ENCODE measurements around the gene NTN3.
A peak's percentile ranks its signal among the peaks of the same experiment; 100 is the strongest.

NTN3 gene

DNA sequence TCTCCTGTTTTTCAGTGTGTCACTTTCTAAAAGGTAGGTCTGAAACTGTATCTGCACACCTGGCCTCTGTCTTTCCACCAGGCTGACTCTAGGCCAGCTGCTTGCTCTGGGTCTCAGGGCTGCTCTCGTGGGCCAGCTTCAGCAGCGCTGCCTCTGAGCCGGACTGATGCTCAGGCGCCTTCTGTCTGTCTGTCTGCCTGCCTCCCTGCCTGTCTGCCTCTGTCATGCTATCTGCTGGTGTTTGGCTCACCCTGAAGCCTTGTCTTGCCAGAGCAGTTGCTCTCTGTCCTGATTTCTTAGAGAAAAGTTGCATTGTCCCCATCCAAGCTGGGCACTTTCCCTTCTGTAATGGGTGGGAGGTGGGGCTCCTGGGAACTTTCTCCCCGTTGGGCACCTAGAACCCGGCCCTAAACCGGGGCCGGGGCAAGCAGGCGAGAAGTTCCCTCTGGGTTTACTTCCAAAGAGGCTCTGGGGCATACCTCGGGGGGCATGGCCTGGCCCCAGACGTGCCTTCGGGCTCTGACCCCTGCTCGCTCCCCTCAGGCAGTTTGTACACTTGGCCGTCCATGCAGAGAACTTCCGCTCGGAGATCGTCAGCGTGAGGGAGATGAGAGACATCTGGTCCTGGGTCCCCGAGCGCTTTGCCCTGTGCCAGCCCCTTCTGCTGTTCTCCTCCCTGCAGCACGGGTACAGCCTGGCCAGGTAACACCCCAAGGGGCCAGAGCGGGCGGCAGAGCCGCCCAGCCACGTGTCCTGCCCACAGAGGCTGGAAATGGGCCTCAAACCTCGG lies 26.8 kb downstream of the NTN3 start:
- no peak for DNase-seq

DNA sequence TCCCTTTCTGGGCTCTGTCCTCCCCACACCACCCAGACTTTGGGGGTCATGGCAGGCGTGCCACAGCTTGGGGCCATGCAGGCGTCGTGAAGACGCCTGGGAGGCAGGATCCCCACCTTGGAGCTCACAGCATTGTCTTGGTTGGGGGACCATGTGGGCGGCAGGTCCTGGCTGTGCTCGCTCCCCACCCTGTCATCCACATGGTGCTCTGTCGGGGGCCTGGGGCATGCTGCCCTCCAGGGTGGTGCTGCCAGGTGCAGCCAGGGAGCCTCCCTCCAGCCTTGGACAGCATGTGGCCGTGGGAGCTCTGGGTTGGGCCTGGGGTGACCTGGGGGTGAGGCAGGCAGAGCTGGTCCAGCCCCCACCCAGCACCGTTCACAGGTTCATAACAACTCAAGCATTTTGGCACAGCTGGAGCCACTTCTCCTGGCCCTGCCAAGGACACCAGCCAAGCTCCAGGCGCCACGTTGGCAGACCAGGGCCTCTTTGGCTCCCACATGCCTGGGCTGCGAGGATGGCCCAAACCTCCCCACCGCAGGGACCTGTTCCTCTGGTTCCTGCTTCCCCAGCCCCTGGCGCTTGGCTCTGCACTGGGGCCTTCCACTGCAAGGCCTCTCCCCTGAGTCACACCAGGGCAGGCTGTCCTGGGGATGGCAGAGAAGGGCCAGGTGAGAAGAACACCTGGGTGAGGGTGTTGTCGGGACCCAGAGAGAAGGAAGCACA lies 27.6 kb downstream of the NTN3 start:
- no peak for DNase-seq

DNA sequence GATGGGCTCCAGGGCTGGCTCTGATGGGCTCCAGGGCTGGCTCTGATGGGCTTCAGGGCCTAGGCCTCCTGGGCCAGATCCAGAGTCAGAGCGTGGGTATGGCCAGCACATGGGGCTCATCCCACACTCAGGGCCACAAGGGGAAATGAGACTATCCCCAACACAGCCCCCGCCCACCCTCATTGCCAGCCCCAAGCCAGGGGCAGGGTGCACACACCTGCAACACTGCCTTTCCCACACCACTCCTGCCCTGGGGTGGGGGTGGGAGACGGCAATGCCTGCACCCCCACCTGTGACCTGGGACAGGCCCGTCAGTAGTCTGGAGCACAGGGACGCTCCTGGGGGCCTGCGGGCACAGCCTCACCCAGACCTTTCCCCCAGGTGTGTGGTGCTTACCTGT lies 28.4 kb downstream of the NTN3 start:
- no peak for DNase-seq

DNA sequence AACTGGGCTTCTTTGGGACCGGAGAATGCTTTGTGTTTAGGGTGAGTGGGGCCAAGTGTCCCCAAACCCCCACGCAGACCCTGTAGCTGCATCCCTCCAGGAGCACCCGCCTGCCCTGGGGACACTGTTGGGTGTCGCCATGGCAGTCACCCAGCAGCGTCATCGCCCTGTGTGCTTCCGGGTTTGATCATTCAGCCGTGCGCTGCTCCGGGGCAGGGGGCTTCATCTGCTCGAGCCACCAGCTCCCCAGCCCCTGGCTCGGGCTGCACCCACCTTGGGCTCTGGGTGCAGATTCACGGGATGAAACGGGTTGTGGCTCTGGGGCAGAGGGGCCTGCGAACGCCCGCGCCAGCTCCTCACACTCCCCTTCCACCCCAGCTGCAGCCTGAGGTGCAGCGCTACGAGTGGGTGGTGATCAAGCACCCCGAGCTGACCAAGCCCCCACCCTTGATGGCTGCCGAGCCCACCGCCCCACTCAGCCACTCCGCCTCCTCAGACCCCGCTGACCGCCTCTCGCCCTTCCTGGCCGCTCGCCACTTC lies 28.9 kb downstream of the NTN3 start:
- DNase-seq = no peak

DNA sequence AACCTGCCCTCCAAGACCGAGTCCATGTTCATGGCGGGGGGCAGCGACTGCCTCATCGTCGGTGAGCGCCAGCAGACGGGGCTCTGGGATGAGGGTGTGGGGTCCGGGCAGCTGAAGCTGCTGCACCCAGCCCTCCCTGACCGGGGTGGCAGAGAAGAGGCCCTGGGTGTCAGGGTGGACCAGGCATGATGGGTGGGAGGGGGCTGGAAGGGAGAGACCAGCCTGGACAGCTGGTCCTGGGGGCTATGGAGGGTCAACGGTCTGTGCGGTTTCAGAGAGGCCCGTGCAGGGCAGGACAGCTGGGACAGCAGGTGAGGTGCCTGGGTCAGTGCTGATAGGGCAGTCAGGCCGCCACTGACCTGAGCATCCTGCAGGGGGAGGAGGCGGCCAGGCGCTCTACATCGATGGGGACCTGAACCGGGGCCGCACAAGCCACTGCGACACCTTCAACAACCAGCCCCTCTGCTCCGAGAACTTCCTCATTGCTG lies 29.4 kb downstream of the NTN3 start:
- no peak for DNase-seq

DNA sequence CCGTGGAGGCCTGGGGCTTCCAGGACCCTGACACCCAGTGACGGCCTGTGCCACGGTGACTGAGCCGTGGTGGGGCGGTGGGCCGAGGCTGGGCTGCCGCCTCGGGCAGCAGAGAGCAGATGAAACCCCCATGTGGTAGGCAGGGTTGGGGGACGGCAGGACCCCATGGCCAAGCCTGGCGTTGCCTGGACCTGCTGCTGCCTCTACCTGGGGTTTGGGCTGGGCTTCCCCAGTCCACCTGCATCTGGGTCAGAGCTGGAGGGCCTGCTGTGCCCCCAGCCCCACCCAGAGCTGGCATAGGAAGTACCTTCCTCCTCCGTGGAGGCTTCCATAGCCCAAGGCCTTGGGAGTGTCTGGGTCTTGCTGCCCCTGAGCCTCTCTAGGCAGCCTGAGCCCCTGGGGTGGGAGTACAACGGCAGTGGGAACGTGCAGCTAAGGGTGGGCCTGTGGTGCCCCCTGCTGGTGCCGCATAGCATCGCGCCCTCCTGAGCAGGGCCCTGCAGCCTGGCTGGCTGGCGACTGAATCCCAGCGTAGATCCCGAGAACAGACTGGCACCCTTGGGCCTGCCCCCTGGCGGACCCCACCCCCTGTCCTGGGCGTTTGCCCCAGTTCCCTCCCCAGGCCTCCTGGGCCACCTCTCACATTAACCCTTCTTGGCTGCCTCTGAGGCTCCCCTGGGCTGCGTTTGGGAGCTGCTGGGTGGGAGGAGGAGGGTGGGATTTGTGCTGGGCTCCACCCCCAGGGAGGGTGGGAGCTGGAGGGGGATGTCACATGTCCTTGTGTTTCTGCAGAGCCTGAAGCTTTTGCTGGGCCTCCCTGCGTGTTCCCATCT lies 30.0 kb downstream of the NTN3 start:
- DNase-seq = peak; percentile 83

DNA sequence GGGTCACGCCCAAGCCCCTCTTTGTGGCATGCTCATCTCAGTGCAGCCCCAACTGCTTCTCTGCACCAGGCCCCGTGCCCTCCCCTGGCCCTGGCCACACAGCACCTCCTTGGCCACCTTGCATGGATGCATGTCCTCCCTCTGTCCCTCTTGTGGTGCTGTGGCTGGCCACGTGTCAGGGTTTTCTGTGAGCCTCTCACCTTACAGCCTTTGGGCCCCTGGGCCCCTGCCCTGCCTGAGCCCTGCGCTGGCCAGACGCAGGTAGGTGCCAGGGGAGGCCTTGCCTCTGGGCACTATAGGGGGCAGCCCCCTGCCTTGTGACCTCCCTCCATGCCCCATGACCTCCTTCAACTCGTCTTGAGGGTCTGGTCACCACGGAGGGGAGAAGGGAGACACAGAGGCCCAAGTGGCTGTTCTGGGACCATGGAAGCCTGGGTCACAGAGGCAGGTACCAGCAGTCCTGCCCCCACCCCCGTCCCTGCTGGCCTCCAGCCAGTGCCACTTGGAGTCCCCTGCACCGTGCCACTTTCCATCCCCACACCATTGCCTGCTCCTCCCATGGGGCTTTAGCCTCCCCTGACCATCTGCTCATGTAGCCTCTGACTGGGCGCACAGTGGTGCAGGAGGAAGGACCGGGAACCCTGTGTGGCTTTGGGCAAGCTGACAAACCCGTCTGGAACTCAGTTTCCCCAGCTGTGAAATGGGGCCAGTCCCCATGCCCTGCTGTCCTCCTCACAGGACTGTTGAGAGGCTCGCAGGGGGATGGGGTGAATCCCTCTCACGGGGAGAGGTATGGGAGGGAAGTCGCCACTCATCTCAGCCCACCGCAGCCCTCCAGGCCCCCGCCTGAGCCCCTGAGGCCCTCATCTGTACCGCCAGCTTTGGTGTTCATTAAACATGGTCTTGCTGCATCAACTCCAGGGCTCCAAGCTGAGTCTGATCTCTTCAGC lies 31.1 kb downstream of the NTN3 start:
- DNase-seq = no peak

DNA sequence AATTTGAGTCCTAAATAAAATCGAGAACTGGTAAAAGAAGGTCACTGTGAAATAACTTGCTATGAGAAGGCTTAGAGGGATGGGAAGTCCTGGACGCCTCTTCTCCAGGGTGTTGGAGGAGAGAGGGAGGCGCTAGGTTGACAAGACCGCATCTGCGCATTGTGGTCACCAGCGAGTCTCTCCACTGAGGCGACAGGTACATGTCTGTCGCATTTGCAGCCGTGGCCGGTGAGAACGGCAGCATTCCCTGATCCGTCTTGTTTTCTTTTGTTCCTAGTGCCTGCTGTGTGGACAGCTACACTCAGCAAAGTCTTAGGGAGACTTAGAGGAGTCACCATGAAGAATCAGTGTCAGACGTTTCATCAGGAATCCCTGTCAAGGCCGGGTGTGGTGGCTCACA lies 34.6 kb downstream of the NTN3 start:
- no peak for DNase-seq

DNA sequence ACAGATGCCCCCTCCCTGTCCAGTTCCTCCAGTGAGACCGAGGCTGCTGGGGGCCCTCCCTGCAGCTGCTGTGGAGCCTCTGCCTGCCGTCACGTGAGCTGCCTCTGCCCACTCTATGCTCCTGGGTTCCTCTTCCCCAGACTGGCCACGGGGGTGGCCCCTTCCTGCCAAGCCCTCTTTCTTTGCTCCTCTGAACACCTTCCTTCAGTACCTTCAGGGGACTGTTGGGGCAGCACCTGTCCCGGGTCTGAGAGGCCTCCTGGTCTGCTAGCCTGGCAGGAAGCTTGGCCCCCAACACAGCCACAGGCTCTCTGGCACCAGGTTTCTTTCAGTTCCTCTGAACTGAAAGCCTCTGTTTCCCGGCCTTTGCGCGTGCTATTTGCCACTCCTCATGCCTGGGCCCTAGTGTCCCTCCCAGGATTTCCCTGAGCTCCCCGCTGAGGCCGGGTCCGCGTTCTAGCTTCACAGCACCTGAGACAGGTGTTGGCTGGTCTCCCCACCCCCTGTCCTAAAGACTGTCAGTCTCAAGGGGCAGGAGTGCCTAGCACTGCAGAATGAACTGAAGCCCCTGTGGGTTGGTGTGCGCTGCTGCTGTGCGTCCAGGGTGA lies 36.1 kb downstream of the NTN3 start:
- DNase-seq = no peak

DNA sequence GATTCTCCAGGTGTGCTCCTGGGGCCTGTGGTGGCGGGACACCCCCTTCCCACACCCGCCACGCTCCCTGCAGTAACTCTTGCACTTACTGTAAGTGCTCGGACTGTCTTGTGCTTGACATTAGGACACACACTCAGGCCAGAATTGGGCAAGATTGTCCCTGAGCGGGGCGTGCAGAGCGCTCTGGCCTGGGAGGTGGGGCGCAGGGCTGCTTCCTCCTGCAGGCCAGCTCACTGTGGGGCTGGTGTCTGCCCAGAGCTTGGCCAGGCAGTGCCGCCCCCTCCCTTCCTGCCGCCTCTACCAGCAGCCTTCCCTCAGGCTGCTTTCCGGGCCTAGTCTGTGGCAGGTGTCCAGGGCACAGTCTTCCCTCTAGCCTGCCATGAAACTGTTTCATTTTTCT lies 36.6 kb downstream of the NTN3 start:
- no peak for DNase-seq

DNA sequence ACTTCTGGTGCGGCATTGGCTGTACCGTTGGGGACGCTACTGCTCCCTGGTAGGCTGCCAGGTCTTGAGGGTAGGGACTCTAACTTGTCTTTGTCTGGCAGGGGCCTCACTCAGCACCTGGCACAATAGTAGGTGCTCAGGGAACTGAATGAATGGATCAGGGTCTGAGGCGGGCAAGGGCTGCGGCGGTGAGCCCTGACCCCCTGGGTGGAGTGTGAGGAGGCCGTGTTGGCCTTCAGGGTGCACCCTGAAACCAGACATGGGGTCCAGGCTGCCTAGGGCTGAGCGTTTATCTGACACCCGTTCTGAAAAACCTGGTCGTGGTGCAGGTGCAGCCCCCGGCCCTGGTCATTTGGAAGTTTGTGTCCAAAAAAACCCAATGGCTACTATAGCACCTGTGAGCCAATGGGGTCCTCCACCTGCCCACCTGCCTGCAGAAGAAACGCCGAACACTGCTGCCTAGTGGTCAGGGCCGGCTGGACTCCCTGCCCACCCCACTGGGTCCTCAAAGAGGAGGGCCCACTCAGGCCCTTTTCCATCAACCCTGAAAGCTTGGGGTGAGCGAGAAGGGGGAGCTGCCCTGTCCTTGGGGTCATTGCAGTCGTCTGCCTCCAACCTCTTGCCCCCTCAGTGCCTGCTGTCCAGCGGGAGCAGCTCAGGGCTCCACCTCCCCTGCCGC lies 37.8 kb downstream of the NTN3 start:
- DNase-seq = no peak

DNA sequence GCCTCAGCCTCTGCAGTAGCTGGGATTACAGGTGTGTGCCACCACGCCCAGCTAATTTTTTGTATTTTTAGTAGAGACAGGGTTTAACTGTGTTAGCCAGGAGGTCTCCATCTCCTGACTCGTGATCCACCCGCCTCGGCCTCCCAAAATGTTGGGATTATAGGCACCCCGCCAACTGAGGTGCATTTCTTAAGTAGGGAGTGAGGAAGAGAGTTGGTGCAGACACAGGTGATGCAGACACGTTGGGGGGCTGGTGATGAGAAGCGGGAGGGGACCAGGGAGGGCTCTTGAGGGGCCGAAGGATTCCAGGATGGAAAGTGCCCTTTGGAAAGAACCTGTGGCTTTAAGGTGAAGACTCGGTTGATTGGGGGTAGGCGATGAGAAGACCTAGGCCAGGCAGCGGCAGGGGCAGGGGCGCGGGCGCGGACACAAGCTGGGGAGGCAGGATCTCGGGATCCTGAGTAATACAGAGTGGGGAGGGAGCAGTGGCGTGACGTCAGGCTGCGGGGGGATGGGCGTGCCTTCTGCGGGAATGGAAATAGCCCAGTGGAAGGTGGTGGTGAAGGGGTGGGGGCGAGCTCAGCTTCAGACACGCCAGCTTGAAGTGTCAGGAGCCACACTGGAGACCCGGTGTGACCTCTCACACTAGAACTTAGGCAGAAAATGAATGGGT lies 40.2 kb downstream of the NTN3 start:
- no peak for DNase-seq

DNA sequence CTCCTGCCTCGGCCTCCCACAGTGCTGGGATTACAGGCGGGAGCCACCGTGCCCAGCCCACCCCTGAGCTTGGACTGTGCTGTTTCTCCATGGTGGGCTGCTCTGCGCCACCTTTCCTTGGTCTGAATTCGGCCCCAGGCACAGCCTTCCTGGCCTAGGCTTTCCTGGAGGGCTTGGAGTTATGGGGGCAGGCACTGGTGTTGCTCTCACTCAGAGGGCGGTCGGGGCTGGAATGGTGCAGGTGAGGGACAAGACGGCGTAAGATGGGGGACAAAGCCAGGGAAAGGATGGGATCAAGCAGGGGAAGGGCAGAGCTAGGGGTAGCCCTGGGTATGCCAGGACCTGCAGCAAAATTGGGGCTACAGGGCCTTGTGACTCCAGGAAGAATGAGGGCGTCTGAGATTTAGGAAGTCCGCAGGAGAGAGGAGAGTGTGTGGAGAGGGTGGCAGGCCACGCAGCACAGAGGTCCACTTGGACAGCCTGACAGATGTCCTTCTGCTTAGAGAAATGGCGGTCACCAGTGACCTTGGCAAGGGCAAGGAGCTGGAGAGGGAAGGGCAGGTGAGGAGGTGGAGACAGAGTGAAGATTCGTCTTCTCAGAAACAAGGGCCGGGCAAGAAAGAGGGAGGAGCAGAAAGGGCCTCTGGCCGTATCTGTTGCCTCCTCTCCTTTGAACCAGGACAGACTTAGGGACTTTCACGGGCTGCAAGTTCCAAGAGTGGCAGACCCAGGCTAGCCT lies 41.1 kb downstream of the NTN3 start:
- no peak for DNase-seq

DNA sequence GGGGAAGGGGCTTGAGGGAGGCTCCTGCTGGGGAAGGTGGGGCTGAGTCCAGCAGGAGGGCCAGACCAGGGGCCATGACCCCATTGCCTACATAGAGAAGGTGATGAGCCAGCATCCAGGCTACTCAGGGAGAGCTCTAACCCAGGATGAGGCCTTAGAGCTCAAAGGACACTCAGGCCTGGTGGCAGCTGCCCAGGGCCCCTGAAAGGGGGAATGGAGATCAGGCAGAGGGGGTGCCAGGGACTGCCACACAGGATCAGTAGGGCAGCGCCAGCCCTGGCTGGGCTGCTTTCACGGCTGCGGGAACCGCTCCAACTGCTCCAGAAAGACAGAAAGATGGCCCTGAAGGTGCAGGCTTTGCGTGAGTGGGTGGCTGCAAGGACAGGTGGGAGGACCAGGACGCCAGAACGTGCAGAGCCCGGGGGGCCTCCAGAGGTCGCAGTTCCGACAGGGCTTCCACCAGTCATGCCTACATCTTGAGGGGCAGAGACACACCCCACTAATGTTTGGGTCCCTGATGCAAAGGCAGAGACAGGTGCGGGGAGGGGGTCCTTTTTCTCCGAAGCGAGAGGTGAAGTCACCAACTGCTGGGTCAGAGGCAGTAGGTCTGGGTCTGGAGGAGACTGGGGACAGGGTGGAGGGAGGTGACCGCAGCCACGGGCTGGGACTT lies 41.8 kb downstream of the NTN3 start:
- DNase-seq = no peak

DNA sequence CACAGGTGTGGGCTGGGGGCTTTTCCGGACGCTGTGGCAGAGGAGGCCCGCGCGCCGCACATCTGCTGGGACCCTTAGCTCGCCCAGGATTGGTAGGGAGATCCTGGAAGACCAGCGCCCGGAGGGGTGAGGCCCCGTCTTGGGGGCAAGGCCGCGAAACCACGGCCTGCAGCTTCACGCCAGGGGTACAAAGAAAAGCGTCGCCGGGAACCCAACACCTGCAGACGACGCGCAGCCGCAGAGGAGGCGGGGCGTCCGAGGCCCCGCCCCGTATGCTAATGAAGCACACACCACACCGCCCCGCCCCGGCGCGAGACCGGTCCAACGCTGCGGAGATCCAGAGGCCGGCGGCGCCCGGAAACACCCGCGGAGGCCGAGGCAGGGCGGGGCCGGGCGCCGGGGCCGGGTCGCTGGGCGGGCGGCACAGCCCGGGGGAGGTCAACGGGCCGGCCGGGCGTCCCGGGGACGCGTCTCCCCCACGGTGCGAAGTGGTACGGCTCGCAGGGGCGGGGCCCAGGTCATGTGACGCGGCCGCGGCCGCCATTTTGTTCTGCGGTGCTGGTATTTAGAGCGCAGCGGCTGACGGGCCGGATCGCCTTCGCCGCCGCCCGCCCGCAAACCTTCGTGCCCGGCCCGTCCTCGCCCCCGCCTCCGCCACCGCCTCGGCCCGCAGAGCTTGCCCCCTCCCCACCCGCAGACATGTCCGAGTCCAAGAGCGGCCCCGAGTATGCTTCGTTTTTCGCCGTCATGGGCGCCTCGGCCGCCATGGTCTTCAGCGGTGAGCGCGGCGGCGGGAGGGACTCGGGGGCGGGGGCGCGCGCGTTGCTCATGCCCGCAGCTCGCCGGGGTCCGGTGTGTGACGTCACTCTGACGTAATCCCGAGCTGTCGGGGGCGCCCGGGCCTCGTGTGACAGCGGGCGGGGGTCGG lies 42.6 kb downstream of the NTN3 start, which contains the start of gene ATP6V0C:
Gene ATP6V0C, plus strand, starts transcription at position 548 of the 928 bp plus-strand sequence. Its CDS starts 152 bp downstream, at position 700.
- peak; percentile 91 for DNase-seq

DNA sequence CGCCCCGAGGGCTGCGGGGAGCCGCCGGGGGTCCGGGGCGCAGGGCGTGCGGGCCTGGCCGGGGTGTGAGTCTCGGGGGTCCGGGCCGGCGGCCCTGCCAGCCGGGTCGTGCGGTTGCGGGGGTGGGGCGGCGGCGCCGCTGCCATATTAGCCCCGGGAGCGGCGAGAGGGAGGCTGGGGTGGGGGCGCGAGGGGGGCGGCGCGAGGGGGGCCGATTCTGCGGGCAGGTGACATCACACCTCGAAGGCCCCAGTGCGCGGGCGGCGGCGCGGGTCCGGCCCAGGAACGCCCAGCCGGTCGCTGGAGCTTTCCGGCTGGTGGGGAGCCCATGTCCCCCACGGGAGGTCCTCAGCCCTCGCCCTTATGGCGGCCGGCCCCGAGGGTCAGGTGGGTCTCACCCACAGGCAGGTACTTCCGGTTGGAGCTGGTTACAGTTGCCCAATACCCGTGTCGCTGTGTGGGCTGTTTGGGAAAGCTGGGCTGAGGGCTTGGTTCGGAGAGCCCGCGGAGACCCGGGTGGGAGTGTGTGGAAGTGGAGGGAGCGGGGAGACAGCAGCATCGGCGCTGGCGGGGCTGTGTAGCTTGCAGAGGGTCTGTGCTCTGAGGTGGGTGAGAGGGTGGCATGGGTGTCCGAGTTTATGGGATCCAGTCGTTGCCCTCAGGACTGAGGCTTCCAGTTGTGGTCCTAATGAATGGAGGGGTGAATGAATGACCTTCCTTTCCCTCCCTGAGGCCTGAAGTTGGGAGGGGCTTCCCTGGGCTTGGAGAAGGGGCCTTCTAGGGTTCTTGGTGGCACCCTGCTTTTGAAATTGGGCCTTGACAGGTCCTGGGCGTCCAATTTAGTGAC lies 43.5 kb downstream of the NTN3 start:
- DNase-seq = peak; percentile 51
